Measurements from ENCODE around the gene EZR.

DNA sequence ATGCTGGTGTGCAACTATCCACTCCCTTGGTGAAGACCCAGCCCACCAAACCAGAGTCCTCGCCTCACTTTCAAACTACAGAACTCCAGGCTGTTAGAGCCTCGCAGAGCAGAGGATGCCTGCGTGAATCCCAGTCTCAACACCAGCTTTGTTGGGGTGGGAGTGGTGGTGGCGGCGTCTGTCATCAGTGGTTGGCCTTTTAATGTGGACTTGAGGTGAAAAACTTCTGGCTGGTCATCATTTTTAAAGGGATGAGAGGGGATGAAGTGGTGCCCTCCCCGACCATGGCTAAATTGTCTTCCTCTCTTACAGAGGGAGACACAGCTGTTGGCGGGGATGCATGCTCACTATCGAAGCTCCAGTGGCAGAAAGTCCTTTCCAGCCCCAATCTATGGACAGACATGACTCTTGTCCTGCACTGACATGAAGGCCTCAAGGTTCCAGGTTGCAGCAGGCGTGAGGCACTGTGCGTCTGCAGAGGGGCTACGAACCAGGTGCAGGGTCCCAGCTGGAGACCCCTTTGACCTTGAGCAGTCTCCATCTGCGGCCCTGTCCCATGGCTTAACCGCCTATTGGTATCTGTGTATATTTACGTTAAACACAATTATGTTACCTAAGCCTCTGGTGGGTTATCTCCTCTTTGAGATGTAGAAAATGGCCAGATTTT lies 54.9 kb downstream of the EZR start:
- TF ChIP-seq CTCF (IDR thresholded peaks at IDR 0.05) (no peak), EP300 (IDR thresholded peaks at IDR 0.05) (no peak), POLR2A (IDR thresholded peaks at IDR 0.05) (no peak)

Data from tibial nerve (tissue), 4 donors.